ENCODE results near the gene CCNYL1.

CCNYL1 gene

GRCh38 chr2:207787800-207788199, 76.4 kb downstream of the CCNYL1 start:
- Histone ChIP-seq H3K79me2 (no peaks in the 10 kb centered on the region), H3K27me3 (ENCODE audit: control insufficient read depth, insufficient read depth, low read length) (no peaks in the 10 kb centered on the region), H3K27ac (no peak overlapping the region), H3K36me3 (ENCODE audit: control insufficient read depth, insufficient read depth, low read length) (no peaks in the 10 kb centered on the region), H2AFZ (no peak overlapping the region), H3K4me3 (ENCODE audit: low read depth, low read length) (no peak overlapping the region), H3K9me3 (ENCODE audit: control insufficient read depth, low read length) (no peaks in the 10 kb centered on the region), H3K4me1 (no peaks in the 10 kb centered on the region), H3K9ac (no peak overlapping the region), H3K4me2 (ENCODE audit: low read length) (no peak overlapping the region)
- no peak for TF ChIP-seq CTCF (IDR thresholded peaks at IDR 0.05)

GRCh38 chr2:207790898-207791297, 79.5 kb downstream of the CCNYL1 start:
- Histone ChIP-seq H3K4me2 (ENCODE audit: low read length) (no peak overlapping the region), H3K4me1 (no peaks in the 10 kb centered on the region), H3K9me3 (ENCODE audit: control insufficient read depth, low read length) (no peaks in the 10 kb centered on the region), H3K27me3 (ENCODE audit: control insufficient read depth, insufficient read depth, low read length) (no peaks in the 10 kb centered on the region), H3K36me3 (ENCODE audit: control insufficient read depth, insufficient read depth, low read length) (no peaks in the 10 kb centered on the region), H2AFZ (no peak overlapping the region), H3K4me3 (ENCODE audit: low read depth, low read length) (no peak overlapping the region), H3K79me2 (no peaks in the 10 kb centered on the region), H3K9ac (no peak overlapping the region), H3K27ac (no peak overlapping the region)
- TF ChIP-seq CTCF (IDR thresholded peaks at IDR 0.05), result no peak

- Histone ChIP-seq H3K27ac (no peak overlapping the region), H3K9me3 (ENCODE audit: control insufficient read depth, low read length) (no peaks in the 10 kb centered on the region)
- no peak for TF ChIP-seq CTCF (IDR thresholded peaks at IDR 0.05)
Measured at GRCh38 chr2:207791579-207792243, 80.3 kb downstream of the CCNYL1 start.

GRCh38 chr2:207792244-207792785, 80.9 kb downstream of the CCNYL1 start:
- Histone ChIP-seq H3K27ac (no peak overlapping the region), H3K4me1 (no peaks in the 10 kb centered on the region), H3K9ac (no peak overlapping the region), H3K27me3 (ENCODE audit: control insufficient read depth, insufficient read depth, low read length) (no peaks in the 10 kb centered on the region), H2AFZ (no peak overlapping the region), H3K79me2 (no peaks in the 10 kb centered on the region), H3K36me3 (ENCODE audit: control insufficient read depth, insufficient read depth, low read length) (no peaks in the 10 kb centered on the region), H3K4me3 (ENCODE audit: low read depth, low read length) (no peak overlapping the region), H3K9me3 (ENCODE audit: control insufficient read depth, low read length) (no peaks in the 10 kb centered on the region), H3K4me2 (ENCODE audit: low read length) (no peak overlapping the region)
- TF ChIP-seq CTCF (IDR thresholded peaks at IDR 0.05), result no peak

More at GRCh38 chr2:207791579-207792243, 80.3 kb downstream of the CCNYL1 start:
- H3K4me1 ChIP-seq, result no peaks in the 10 kb centered on the region
- H3K9ac ChIP-seq, result no peak overlapping the region
- no peaks in the 10 kb centered on the region for H3K36me3 ChIP-seq (ENCODE audit: control insufficient read depth, insufficient read depth, low read length)
- no peak overlapping the region for H3K4me3 ChIP-seq (ENCODE audit: low read depth, low read length)
- H3K4me2 ChIP-seq (ENCODE audit: low read length), result no peak overlapping the region
- H3K27me3 ChIP-seq (ENCODE audit: control insufficient read depth, insufficient read depth, low read length), result no peaks in the 10 kb centered on the region
- H3K79me2 ChIP-seq, result no peaks in the 10 kb centered on the region
- H2AFZ ChIP-seq, result no peak overlapping the region
